WTC11 (cell line): Measurements from ENCODE around the gene TRIP11. TPM values are rescaled to one million over a fixed set of nuclear protein-coding genes. Genes with fewer than 3 reads are reported as not detected.

Experiments used
- ATAC-seq: fragments of 200-7000 bp; cut with Tn5 transposase; 2 replicates; pipeline ENCODE4 v1.10.0; 2021; ENCODE audit warnings: mild to moderate bottlenecking, moderate library complexity
- CTCF ChIA-PET: fragments of 300-600 bp; sonication (Branson Sonifier 250); formaldehyde crosslinking; loops from one replicate; lab custom pipeline; 2021; ENCODE audit warnings: antibody characterized with exemption; lab: Charles Lee
- POLR2A ChIA-PET: fragments of 350-600 bp; sonication (Branson Sonifier 250); formaldehyde crosslinking; loops from one replicate; lab custom pipeline; 2021; ENCODE audit warnings: antibody characterized with exemption; lab: Charles Lee
- DNase-seq: peaks from one replicate; pipeline ENCODE4 v3.0.0; 2021; ENCODE audit warnings: low spot score
- H3K27ac Mint-ChIP-seq: 2 replicates; pipeline ENCODE4 v1.8.0; 2021; ENCODE audit warnings: mixed read lengths
- H3K27me3 Mint-ChIP-seq: 2 replicates; pipeline ENCODE4 v1.8.0; 2021; ENCODE audit warnings: low read depth, mild to moderate bottlenecking, moderate library complexity, mixed read lengths
- H3K36me3 Mint-ChIP-seq: 2 replicates; pipeline ENCODE4 v1.8.0; 2021; ENCODE audit warnings: mixed read lengths
- H3K4me1 Mint-ChIP-seq: 2 replicates; pipeline ENCODE4 v1.8.0; 2022; ENCODE audit warnings: mixed read lengths
- H3K4me3 Mint-ChIP-seq: 2 replicates; pipeline ENCODE4 v1.8.0; 2021; ENCODE audit warnings: mild to moderate bottlenecking, moderate library complexity, mixed read lengths
- H3K9me3 Mint-ChIP-seq: 2 replicates; pipeline ENCODE4 v1.8.0; 2021; ENCODE audit warnings: mixed read lengths
- ATF1 ChIP-seq: sonication (generic); formaldehyde crosslinking; IDR thresholded peaks from 2 replicates; pipeline ENCODE4 v1.8.1; 2023; ENCODE audit warnings: mild to moderate bottlenecking, moderate library complexity, missing genetic modification reagents
- ATF6 ChIP-seq: sonication (generic); formaldehyde crosslinking; IDR thresholded peaks from 2 replicates; pipeline ENCODE4 v1.8.1; 2023; ENCODE audit warnings: mild to moderate bottlenecking, missing genetic modification reagents
- CBFB ChIP-seq: sonication (generic); formaldehyde crosslinking; IDR thresholded peaks from 2 replicates; pipeline ENCODE4 v1.8.1; 2022; ENCODE audit warnings: mild to moderate bottlenecking, low read depth, missing genetic modification reagents
- CREB1 ChIP-seq: sonication (generic); formaldehyde crosslinking; IDR thresholded peaks from 2 replicates; pipeline ENCODE4 v1.8.0; 2023; ENCODE audit warnings: mild to moderate bottlenecking, missing genetic modification reagents
- FOXJ3 ChIP-seq: sonication (generic); formaldehyde crosslinking; IDR thresholded peaks from 2 replicates; pipeline ENCODE4 v1.9.0; 2021; ENCODE audit warnings: missing genetic modification reagents, mild to moderate bottlenecking, borderline replicate concordance
- FOXK1 ChIP-seq: sonication (generic); formaldehyde crosslinking; IDR thresholded peaks from 2 replicates; pipeline ENCODE4 v1.8.0; 2022; ENCODE audit warnings: mild to moderate bottlenecking, moderate library complexity, missing genetic modification reagents
- GRHL2 ChIP-seq: fragments of 250-450 bp; sonication (Bioruptor Pico); IDR thresholded peaks from 2 replicates; pipeline ENCODE4 v1.8.0; 2022; ENCODE audit warnings: mild to moderate bottlenecking, moderate library complexity; ENCODE audit not compliant: insufficient replicate concordance, severe bottlenecking
- HMGA2 ChIP-seq: fragments of 250-450 bp; sonication (Bioruptor Pico); IDR thresholded peaks from 2 replicates; pipeline ENCODE4 v1.4.0; 2021; ENCODE audit warnings: mild to moderate bottlenecking, moderate library complexity
- MXD4 ChIP-seq: fragments of 250-450 bp; sonication (Bioruptor Pico); IDR thresholded peaks from 2 replicates; pipeline ENCODE4 v1.8.0; 2021; ENCODE audit warnings: mild to moderate bottlenecking, moderate library complexity, borderline replicate concordance
- MYBL2 ChIP-seq: sonication (generic); formaldehyde crosslinking; IDR thresholded peaks from 2 replicates; pipeline ENCODE4 v1.8.1; 2023; ENCODE audit warnings: mild to moderate bottlenecking, moderate library complexity, missing genetic modification reagents
- NFE2L1 ChIP-seq: sonication (generic); formaldehyde crosslinking; IDR thresholded peaks from 2 replicates; pipeline ENCODE4 v1.8.1; 2023; ENCODE audit warnings: missing genetic modification reagents
- NFYB ChIP-seq: sonication (generic); formaldehyde crosslinking; conservative IDR thresholded peaks from 2 replicates; pipeline ENCODE4 v1.8.0; 2022; ENCODE audit warnings: low read depth, missing genetic modification reagents
- OVOL2 ChIP-seq: fragments of 250-450 bp; sonication (Bioruptor Pico); IDR thresholded peaks from 2 replicates; pipeline ENCODE4 v1.9.0; 2021; ENCODE audit warnings: mild to moderate bottlenecking, borderline replicate concordance
- RORB ChIP-seq: fragments of 250-450 bp; sonication (Bioruptor Pico); IDR thresholded peaks from 2 replicates; pipeline ENCODE4 v1.9.0; 2021; ENCODE audit warnings: mild to moderate bottlenecking
- TP53 ChIP-seq: sonication (generic); formaldehyde crosslinking; IDR thresholded peaks from 2 replicates; pipeline ENCODE4 v1.8.1; 2023; ENCODE audit warnings: mild to moderate bottlenecking, missing genetic modification reagents
- ZBTB21 ChIP-seq: sonication (generic); formaldehyde crosslinking; IDR thresholded peaks from 2 replicates; pipeline ENCODE4 v1.8.1; 2023; ENCODE audit warnings: mild to moderate bottlenecking, missing genetic modification reagents, borderline replicate concordance
- ZNF121 ChIP-seq: sonication (generic); formaldehyde crosslinking; IDR thresholded peaks from 2 replicates; pipeline ENCODE4 v1.8.0; 2023; ENCODE audit warnings: missing genetic modification reagents
- ZNF219 ChIP-seq: sonication (generic); formaldehyde crosslinking; IDR thresholded peaks from 2 replicates; pipeline ENCODE4 v1.8.0; 2023; ENCODE audit warnings: missing genetic modification reagents, mild to moderate bottlenecking, borderline replicate concordance
- ZNF232 ChIP-seq: sonication (generic); formaldehyde crosslinking; IDR thresholded peaks from 2 replicates; pipeline ENCODE4 v1.8.0; 2022; ENCODE audit warnings: mild to moderate bottlenecking, missing genetic modification reagents
- ZNF416 ChIP-seq: fragments of 250-450 bp; sonication (Bioruptor Pico); IDR thresholded peaks from 2 replicates; pipeline ENCODE4 v1.9.0; 2021; ENCODE audit warnings: mild to moderate bottlenecking, inconsistent platforms
- ZNF423 ChIP-seq: fragments of 250-450 bp; sonication (Bioruptor Pico); IDR thresholded peaks from 2 replicates; pipeline ENCODE4 v2.1.2; 2022; ENCODE audit warnings: mild to moderate bottlenecking, moderate library complexity
- total RNA-seq: library from RNA; stranded (reverse); gene quantifications from 3 replicates; pipeline ENCODE4 v1.2.3, GENCODE V29; 2021
- TF ChIP-seq, protein P1 (sequence below): sonication (generic); formaldehyde crosslinking; IDR thresholded peaks from 2 replicates; pipeline ENCODE4 v1.8.1; 2023; ENCODE audit warnings: mild to moderate bottlenecking, missing genetic modification reagents
- TF ChIP-seq, protein P2 (sequence below): fragments of 250-450 bp; sonication (Bioruptor Pico); IDR thresholded peaks from 2 replicates; pipeline ENCODE4 v1.9.0; 2021; ENCODE audit warnings: mild to moderate bottlenecking
- TF ChIP-seq, protein P3 (sequence below): fragments of 250-450 bp; sonication (Bioruptor Pico); conservative IDR thresholded peaks from 2 replicates; pipeline ENCODE4 v1.9.0; 2021; ENCODE audit warnings: mild to moderate bottlenecking
- TF ChIP-seq, protein P4 (sequence below): sonication (generic); formaldehyde crosslinking; IDR thresholded peaks from 2 replicates; pipeline ENCODE4 v1.8.1; 2022; ENCODE audit warnings: low read depth, mild to moderate bottlenecking, moderate library complexity, missing genetic modification reagents, borderline replicate concordance

TRIP11 gene
- total RNA-seq, 1 experiment from 2014 or later: 34.4 TPM

DNA sequence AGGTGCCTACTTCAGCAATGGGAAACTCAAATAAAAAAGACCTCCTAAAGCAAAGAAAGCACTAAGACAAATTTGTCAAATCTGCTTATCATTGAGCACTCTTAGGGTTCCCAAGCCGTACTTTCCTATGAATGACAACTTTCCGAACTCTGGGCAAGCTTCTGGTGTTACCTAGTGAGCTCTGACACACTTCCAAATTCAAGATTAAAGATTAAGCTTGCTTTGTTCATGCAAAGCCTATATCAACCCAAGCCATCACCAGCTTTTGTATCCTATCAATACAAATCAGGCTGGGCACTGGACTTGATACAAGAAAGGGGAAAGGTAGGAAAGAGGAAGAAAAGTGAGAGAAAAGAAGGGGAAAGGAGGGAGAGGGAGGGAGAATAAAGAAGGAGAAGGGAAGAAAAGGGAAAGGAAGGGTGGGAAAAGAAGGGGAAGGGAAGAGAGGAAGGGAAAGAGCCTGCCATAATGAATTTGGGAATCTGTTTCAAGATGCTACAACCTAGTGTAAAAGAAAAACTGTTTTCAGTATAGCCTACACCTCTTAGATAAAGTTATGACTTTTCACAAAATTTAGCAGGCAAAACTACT lies 68.6 kb downstream of the TRIP11 start (continued):
- TF ChIP-seq, protein P1, sequence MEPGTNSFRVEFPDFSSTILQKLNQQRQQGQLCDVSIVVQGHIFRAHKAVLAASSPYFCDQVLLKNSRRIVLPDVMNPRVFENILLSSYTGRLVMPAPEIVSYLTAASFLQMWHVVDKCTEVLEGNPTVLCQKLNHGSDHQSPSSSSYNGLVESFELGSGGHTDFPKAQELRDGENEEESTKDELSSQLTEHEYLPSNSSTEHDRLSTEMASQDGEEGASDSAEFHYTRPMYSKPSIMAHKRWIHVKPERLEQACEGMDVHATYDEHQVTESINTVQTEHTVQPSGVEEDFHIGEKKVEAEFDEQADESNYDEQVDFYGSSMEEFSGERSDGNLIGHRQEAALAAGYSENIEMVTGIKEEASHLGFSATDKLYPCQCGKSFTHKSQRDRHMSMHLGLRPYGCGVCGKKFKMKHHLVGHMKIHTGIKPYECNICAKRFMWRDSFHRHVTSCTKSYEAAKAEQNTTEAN (CRISPR knock-in tag): no peak
- no peak for TF ChIP-seq MYBL2 (CRISPR knock-in tag)
- TF ChIP-seq FOXJ3 (CRISPR knock-in tag): no peak
- no peak for TF ChIP-seq ATF6 (CRISPR knock-in tag)
- TF ChIP-seq FOXK1: no peak
- no peak for TF ChIP-seq ZNF232 (CRISPR knock-in tag)
- TF ChIP-seq, protein P2, sequence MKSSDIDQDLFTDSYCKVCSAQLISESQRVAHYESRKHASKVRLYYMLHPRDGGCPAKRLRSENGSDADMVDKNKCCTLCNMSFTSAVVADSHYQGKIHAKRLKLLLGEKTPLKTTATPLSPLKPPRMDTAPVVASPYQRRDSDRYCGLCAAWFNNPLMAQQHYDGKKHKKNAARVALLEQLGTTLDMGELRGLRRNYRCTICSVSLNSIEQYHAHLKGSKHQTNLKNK: no peak

DNA sequence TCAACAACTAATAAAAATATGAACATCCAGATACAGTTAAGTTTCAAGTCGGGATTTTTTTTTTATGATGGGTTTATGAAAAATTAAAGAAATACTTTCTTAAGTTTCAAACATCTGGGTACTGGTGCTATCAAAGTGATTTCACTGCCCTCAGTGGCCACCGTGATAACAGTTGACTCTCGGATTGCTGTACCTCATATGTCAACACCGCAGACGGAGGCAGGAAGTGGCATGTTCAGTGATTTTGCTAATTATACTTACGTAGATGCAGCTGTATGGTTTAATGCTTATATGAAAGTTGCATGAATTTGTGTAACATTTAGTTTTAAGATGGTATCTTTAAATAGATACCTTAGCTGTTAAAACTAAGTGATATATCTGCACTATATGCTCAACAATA lies 71.6 kb downstream of the TRIP11 start:
- ChIA-PET CTCF (no interaction called here), POLR2A (no interaction called here)
- TF ChIP-seq ATF6 (CRISPR knock-in tag): no peak
- no peak for TF ChIP-seq HMGA2 (CRISPR knock-in tag)
- no peak for TF ChIP-seq TP53 (CRISPR knock-in tag)
- no peak for TF ChIP-seq ZNF423
- TF ChIP-seq MXD4 (CRISPR knock-in tag): no peak
- Mint-ChIP-seq H3K9me3 (no peaks in the 10 kb centered on the region), H3K27ac (no peak overlapping the region), H3K4me1 (peaks cover 6% of the 10 kb centered on the region; the same call in 1 of the 2 replicates), H3K4me3 (no peak overlapping the region), H3K27me3 (no peaks in the 10 kb centered on the region), H3K36me3 (peaks cover 19% of the 10 kb centered on the region)
- no peak for ATAC-seq
- DNase-seq: no peak

GRCh38 chr14:91964724-91965123 lies 75.1 kb downstream of the TRIP11 start:
- ChIA-PET POLR2A (interaction anchor here (0.6 kb wide), 1 partner anchor 203 kb away, joined by 4 read pairs; no protein-coding TSS in a partner anchor), CTCF (interaction anchor here (1.0 to 2.7 kb wide), 2 partner anchors 32 to 82 kb away, joined by 5 to 11 read pairs; no protein-coding TSS in a partner anchor)
- Mint-ChIP-seq H3K4me1 (peaks cover 6% of the 10 kb centered on the region; the same call in 1 of the 2 replicates), H3K27ac (no peak overlapping the region; the same call in 1 of the 2 replicates), H3K36me3 (peaks cover 13% of the 10 kb centered on the region), H3K27me3 (no peaks in the 10 kb centered on the region), H3K4me3 (no peak overlapping the region), H3K9me3 (no peaks in the 10 kb centered on the region)
- no peak; the same call in 1 of the 2 replicates for ATAC-seq
- DNase-seq: no peak
- TF ChIP-seq NFE2L1 (no peak), CREB1 (CRISPR knock-in tag) (no peak), ZNF219 (CRISPR knock-in tag) (no peak), RORB (CRISPR knock-in tag) (no peak), ZBTB21 (CRISPR knock-in tag) (no peak), ATF1 (no peak), GRHL2 (CRISPR knock-in tag) (no peak), NFYB (CRISPR knock-in tag) (no peak), ZNF416 (CRISPR knock-in tag) (no peak), OVOL2 (CRISPR knock-in tag) (no peak), CBFB (CRISPR knock-in tag) (no peak), MXD4 (CRISPR knock-in tag) (no peak), ZNF121 (no peak), TP53 (CRISPR knock-in tag) (no peak)
- TF ChIP-seq, protein P3, sequence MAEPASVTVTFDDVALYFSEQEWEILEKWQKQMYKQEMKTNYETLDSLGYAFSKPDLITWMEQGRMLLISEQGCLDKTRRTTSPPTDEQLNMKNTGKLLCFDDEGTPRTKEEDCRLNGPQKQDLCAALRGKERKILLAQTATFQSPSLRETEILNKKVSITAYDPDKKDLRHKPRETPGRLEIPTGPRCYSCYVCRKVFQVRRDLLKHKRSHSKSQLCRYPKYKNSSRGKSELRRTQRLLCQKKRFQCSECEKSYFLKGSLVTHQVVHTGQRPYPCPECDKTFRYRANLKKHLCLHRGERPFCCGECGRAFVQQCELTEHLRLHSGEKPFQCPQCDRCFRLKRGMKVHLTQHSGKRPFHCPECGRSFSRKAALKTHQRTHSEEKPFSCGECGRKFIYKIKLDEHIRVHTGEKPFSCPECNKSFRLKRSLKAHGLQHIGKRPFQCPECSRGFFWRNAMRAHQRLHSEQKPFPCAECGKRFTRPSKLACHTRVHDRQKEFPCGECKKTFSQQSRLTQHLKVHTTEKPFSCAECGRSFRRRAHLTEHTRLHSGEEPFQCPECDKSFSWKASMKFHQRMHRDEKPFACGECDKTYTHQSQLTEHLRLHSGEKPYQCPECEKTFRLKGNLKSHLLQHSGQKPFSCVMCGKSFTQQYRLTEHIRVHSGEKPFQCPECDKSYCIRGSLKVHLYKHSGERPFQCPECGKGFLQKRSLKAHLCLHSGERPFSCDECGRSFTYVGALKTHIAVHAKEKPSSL (CRISPR knock-in tag): no peak
- TF ChIP-seq, protein P4, sequence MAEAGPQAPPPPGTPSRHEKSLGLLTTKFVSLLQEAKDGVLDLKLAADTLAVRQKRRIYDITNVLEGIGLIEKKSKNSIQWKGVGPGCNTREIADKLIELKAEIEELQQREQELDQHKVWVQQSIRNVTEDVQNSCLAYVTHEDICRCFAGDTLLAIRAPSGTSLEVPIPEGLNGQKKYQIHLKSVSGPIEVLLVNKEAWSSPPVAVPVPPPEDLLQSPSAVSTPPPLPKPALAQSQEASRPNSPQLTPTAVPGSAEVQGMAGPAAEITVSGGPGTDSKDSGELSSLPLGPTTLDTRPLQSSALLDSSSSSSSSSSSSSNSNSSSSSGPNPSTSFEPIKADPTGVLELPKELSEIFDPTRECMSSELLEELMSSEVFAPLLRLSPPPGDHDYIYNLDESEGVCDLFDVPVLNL (CRISPR knock-in tag): no peak
- TF ChIP-seq, protein P2: no peak
